ENCODE data around the gene LEKR1.

- TF ChIP-seq CTCF (IDR thresholded peaks at IDR 0.05; ENCODE audit: borderline replicate concordance, extremely low read depth, low read length, poor library complexity, severe bottlenecking) = no peak
- TF ChIP-seq EZH2 (IDR thresholded peaks at IDR 0.05; ENCODE audit: borderline replicate concordance, low read depth, low read length, severe bottlenecking) = no peak
Measured at GRCh38 chr3:156899951-156900350, 73.8 kb downstream of the LEKR1 start.

All from DND-41 (cell line).